ENCODE measurements around the gene C4BPB. TPM values are rescaled to one million over a fixed set of nuclear protein-coding genes. Genes with fewer than 3 reads are reported as not detected.
"Not testable (repeated sequence)": the region's sequence is repeated elsewhere in the genome, so short reads cannot be mapped to it uniquely, and the experiment has no call there.

C4BPB gene, protein sequence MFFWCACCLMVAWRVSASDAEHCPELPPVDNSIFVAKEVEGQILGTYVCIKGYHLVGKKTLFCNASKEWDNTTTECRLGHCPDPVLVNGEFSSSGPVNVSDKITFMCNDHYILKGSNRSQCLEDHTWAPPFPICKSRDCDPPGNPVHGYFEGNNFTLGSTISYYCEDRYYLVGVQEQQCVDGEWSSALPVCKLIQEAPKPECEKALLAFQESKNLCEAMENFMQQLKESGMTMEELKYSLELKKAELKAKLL
- 1.8 TPM for total RNA-seq

DNA sequence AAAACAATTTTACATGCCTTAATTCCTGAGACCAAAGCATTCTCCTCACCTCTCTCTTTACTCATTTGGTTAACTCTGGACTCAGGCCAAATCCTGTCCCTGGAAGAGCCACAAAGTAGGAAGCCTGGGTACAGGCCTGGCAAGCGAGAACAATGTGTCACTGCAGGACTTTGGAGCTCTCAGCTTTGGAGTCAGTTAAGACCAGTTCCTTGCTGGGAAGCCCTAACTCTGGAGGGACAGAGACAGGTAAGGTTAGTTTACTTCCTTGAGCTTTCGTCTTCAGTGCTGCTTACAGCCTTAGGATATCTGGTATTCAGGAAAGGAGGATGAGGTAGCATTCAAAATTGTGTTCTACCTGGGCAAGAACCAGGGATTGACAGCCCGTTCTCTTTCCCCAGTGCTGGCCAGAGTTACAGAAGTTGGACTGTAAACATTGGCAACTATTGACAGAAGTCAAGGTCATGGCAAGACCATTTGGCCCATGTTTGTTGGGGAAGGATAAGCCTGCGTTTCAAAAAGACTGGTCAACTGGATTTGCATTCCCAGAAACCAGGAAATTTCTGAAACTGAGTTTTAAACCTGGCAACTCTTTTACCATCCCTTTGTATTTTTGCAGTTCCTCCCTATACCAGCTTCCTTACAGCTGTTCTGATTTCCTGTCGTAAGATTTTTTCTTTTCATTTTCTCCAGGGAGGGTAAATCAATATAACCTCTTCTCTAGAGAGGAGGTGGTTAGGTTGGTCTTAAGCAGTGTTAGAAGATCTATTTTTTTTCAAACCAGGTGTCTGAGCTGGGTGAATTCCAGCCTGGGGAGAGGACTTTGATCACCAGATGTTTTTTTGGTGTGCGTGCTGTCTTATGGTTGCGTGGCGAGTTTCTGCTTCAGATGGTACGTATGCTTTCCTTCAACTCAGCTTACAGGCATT is at the start of gene C4BPB:
C4BPB (plus strand) TSS at position 160 of the 926 bp plus-strand sequence; CDS start at position 832, 672 bp downstream.
- intact Hi-C loops (cut with DNase I): no loop called here
- no peak for ATAC-seq

DNA sequence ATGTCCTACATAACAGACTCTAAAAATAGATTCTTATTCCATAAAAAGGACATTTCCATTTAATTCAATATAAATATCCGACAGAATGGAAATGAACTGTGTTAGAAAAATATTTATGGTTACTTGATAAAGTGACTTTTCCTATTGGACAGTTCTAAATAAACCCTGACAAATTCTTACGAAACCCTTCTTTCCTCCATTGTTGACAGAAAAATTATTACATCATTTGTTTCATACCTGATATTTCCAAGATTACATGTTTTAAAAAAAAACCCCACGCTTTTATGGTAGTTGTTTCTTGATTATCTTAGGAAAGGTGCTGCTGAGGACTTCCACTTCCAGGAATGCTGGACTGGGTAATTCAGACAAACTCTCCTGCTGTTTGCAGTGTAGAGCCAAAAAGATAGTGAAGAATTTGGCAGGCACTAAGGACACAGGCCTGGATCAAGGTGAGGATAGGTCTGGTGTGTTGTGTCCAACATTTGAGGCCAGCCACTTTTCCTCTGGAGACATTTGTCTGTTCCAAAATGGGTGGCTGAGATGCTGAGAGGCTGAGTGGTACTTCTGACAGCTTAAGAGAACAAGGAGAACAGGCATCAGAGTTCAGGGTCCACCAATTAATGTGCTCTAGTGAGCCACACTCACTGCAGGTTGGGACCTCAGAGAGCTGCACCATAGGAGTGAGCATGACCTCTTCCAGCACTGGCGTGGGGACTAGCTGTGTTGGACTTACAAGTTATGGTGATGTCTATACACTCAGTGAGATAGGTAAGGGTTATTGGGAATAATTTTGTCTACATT is 49.1 kb upstream of the C4BPB start:
- DNase-seq (ENCODE audit: low spot score) (no peak), ATAC-seq (no peak)
- intact Hi-C loops (cut with DNase I): no loop called here

More for the DNA sequence above, at the start of gene C4BPB:
- DNase-seq (ENCODE audit: low spot score): no peak

DNA sequence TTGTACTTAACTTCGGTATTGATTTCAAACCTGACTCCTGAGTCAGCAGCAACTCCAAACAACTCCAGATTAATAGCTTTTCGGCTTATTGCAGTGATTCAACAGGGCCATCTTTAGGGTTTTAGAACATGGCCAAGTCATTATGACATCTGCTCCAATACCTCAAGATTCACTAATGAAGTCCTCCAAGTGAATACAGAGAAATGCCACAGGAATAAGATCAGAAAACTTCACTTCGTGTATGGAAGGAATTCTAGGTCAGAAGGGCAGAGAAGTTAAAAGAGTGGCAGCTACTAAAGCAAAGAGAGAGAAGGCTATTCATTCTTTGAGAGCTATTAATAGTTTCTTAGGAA is 48.5 kb upstream of the C4BPB start:
- DNase-seq (ENCODE audit: low spot score) (no peak), ATAC-seq (no peak)
- intact Hi-C loops (cut with DNase I): no loop called here

DNA sequence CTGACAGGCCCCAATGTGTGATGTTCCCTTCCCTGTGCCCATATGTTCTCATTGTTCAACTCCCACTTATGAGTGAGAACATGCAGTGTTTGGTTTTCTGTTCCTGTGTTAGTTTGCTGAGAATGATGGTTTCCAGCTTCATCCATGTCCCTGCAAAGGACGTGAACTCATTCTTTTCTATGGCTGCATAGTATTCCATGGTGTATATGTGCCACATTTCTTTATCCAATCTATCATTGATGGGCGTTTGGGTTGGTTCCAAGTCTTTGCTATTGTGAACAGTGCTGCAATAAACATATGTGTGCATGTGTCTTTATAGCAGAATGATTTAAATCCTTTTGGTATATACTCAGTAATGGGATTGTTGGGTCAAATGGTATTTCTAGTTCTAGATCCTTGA is 47.3 kb upstream of the C4BPB start:
- ATAC-seq; intact Hi-C loops (cut with DNase I): not testable (repeated sequence)

DNA sequence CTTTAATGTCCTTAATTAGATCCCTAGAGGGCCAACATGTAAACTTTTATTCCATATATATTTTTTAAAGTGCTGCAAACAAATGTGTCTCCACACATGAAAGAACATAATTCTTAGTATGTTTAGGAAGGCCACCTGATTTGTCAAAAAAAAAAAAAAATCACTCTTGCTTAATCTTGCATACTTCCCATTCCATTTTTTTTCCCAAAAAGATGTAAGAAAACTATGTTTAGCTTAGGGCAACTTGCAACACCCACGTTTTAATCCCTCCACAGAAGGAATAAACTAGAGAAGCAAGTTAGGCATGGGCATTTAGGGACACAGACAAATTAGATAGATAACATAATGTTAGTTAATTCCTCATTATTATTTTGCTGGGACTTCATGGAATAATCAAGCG is 43.2 kb upstream of the C4BPB start:
- DNase-seq (ENCODE audit: low spot score) (no peak), ATAC-seq (no peak)
- intact Hi-C loops (cut with DNase I): no loop called here

More for the DNA sequence above, 47.3 kb upstream of the C4BPB start:
- DNase-seq (ENCODE audit: low spot score): not testable (repeated sequence)

DNA sequence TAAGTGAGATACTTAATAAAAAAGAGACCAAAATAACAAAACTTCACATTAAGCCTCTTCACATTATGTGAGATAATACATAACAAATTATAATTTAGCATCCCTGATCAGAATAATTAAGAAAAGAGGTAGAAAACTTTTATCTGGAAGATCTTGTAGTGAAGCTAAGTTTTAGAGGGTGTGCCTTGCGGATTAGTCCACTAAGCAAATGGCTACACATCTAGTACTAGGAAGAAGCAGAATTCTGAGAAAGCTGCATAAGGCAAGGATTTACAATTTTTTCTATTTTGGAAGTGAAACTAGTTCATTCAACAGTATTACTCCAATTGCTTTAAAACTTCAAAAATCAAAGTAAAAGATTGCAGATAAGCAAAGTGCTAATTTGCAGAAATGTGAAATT is 41.2 kb upstream of the C4BPB start:
- no peak for DNase-seq (ENCODE audit: low spot score)
- ATAC-seq: no peak
- intact Hi-C loops (cut with DNase I): no loop called here

DNA sequence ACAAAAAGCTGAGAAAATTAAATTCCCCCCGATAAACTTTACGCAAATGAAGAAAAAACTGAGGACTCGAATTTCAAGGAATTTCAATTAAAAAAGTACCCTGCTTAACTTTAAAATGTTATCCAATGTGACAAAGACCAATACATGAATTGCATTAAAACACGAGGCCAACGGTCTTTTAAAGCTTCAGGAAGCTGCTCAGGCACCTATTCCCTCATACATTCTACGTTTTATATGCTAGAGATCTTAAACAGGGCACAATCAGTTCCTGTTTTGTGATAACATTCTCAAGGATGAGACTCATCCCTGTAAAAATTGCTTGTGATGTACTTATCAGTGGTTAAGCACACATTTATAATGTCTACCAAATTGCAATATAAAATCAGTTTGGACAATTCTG is 40.6 kb upstream of the C4BPB start:
- DNase-seq (ENCODE audit: low spot score): no peak
- no peak for ATAC-seq
- intact Hi-C loops (cut with DNase I): no loop called here

DNA sequence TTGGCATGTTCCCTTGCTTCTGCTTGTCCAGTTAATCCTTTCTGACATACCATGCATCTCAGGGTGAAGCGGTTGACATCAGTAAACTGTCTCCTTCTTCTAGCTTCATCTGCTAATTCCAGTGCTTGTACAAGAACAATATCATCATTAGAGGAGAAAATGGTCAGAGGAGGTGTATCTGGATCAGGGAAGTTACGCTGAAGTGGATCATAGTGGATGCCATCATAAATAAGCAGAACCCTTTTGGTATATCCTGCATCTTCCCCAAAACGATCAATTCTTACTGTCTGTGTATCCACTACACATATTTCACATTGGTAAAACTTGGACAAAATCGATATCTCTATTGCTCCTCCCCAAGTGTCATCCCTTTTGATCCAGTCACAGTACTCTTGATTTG is 39.6 kb upstream of the C4BPB start:
- intact Hi-C loops (cut with DNase I): no loop called here
- DNase-seq (ENCODE audit: low spot score): no peak
- no peak for ATAC-seq

DNA sequence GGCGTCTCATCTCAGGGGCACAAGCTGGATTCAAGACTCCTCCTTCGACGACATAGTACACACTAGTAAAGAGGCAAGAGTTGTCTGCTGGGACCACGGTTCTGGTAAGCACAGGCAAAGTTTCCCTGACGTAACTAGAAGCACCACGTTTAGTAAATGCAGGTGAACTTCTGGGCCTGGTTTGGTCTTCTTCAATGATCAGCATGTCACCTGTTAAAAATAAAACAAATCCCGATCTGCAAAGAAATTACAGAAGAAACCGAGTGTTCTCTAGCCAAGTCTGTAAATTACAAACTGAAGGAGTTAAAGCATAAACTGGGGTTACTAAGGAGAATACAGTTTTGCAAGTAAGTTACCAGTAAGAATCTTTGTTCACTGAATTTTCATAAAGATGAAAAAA is 39.1 kb upstream of the C4BPB start:
- no peak for ATAC-seq
- intact Hi-C loops (cut with DNase I): no loop called here
- DNase-seq (ENCODE audit: low spot score): no peak

DNA sequence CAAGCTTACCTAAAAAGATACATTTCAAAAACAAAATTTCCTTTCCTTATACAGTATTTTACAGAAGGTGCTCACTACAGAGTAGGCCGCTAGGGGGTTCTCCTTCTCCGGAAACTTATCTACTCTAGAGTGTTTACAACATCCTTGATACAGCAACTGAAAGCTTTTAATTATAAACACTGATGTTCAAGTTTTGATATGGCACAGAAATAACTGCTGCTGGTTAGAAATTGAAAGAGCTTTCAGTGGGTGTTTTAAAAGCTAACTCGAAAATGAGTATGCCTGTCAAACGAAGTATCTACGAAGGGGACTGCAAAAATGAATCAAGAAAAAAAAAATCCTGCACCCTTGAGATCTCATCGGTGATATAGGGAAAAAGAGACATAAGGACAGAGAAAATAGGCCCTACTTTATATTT is 38.7 kb upstream of the C4BPB start:
- ATAC-seq (peak; percentile 54), DNase-seq (ENCODE audit: low spot score) (no peak)
- intact Hi-C loops (cut with DNase I): no loop called here

DNA sequence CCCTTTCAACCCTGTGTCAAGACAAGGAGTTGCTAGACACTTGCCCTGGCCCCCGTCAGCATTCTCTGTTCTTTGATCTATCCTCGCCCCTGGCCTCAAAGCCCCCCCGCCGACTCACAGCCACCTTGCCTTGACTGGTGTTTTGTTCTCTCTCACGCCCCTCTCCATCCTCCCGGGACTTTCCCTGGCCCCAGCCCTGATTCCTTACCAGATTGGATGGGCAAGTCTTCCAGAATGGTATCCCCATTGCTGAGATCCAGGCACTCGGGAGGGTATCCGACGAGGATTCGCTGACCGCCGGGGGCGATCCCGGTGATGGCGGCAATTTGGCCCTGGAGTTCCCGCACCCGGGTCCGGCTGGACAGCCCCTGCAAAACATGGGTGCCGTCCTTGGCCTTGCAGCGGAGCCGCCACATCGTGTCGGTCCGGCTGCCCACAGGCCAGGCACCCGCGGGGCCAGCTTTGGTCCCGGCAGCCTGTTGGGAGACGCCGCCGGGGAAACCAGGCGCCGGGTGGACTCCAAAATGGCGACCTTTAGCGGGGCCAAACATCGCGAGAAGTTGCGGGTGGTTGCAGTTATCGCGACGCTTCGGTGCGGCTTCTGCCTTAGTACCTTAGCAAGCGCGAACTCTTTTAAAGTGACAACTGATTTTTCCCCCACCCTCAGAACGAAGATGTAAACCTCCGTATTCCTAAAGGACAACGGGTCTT is 38.0 kb upstream of the C4BPB start:
- intact Hi-C loops (cut with DNase I): no loop called here
- DNase-seq (ENCODE audit: low spot score) (peak; percentile 97), ATAC-seq (peak; percentile 84)

DNA sequence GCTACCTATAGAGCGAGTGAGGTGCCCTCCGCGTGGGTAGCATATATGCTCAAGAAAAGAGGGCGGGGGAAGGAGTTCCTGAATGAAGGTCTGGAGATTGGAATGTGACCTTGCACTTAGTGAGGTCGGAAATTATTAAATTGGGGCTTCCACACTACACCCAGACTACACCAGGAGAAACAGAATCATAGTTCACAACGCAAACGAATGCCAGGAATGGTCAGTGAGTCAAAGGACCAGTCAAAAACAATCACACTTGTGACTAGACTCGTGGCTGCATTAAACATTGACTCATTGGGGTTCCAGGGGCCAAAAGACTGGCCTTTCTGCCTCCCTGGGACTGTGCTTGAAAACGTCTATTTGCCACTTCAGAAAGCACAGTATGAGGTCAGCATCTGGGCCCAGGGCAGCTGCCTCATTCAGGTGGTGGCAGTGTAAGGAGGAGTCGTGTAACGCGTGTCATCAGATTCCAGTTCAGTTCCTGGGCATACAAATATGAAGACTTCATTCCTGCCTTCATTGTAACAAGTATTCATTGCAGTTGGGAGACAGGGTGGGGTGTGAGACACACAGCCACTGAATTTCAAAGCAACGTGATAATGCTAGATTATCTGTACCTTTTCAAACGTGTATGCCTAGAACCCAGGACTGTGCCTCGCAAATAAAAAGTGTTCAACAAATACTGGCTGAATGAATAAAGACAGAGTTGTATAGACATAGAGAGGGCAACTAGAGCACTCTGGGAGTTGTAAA is 37.3 kb upstream of the C4BPB start, which contains the start of gene YOD1:
YOD1 (minus strand) TSS at position 18 of the 753 bp plus-strand sequence. CDS start 178 bp downstream, outside the sequence.
- intact Hi-C loops (cut with DNase I): no loop called here
- ATAC-seq (no peak), DNase-seq (ENCODE audit: low spot score) (no peak)

DNA sequence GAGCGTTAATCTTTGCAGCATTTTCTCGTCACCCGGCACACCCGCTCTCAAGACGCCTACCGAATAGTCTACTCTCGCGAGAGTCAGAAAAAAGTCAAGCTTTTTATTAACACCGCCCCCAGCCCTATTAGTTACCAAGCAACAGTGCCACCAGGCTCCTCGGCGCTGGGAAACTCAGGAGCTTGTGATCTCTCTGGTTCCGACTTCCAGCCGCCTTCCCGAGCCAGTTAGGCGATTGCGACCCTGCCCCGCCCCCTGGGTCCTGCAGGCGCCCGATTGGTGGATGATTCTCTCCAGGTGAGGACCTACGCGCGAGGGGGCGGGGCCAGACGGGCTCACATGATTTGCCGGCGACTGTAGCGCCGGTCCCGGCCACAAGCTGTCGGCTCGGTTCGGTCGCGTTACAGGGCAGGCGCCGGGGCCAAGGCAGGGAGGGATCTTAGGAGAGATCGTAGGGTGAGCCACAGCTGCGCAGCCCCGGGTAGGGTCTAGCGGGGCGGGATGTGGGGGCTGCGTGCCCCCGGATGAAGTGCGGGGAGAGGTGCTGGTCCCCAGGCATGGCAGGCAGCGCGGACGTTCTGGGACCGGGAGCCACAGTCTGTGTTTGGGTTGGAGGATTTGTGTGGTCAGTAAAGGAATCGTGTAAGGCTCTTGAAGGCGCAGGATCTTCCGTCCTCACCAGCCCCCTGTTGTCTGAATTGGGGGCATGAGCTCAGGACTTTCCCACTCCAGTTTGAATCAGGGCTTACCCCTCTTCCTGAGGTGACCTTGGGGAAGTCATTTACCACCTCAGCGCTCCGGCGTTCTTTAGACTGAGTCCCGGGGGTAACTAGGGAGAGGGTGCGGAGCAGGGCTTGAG is 35.5 kb upstream of the C4BPB start, which contains the start of gene PFKFB2:
PFKFB2 (plus strand) TSS at position 365 of the 859 bp plus-strand sequence. CDS start 1,443 bp downstream, outside the sequence.
- ATAC-seq (peak; percentile 95), DNase-seq (ENCODE audit: low spot score) (peak; percentile 97)
- intact Hi-C loops (cut with DNase I): no loop called here

DNA sequence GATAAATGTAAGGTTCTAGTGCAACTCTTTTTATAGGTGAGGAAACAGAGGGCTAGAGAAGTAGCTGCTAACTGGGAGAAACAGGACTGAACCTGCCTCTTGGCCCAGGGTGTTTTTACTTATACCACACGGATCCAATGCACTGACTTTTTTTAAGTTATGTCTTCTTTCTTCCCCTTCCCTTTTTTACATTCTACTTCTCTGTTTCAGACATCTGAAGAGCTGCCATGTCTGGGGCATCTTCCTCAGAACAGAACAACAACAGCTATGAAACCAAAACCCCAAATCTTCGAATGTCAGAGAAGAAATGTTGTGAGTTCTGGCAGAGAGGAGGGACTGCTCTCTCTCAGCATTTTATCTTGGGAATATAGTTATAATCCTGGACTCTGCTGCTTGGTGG is 34.2 kb upstream of the C4BPB start:
- intact Hi-C loops (cut with DNase I): no loop called here
- DNase-seq (ENCODE audit: low spot score) (no peak), ATAC-seq (no peak)

DNA sequence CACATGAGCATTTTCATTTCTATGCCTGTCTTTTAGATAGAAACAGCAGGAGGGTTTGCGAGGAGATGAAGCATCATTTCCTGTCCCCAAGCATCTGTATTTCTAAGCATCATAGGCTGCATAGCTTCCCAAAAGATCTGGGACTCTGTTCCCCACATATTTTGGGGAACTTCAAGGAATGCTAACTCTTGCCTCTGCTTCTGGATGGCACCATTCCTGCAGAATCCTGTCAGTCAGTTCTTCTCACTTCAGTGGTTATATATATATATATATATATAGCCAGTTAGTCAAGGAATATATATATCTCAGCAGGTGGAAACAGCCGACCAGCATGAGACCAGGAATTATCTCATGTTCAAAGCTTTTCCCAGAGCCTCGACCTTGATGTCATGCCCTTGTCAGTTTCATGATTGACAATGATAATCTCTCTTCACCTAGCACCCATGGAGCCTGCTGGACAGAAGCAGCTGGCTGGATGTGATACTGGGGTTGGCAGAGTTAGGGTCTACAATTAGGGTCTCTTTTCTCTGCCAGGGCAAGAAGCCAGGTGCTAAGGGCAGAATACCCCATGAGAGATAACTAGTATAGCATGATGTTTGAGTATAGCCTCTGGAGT is 33.2 kb upstream of the C4BPB start:
- no peak for DNase-seq (ENCODE audit: low spot score)
- no peak for ATAC-seq
- intact Hi-C loops (cut with DNase I): no loop called here

DNA sequence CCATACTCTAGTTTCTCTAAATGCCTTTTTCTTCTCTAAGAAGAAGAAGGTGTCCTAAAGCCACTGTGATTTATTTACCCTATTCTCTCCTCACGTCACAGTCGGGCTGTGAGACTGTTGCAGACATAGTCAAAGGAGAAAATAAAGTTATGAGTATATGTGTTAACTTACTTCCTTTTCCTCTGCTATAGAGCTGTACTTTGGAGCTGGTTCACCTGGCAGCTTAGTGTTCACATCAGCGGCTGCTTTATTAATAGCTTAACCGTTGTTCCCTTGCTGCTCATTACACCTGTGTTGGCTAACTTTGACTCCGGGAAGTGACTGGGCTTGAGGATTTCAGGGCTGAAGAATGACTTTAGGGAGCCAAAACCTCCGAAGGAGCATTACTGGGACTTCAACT is 32.0 kb upstream of the C4BPB start:
- no peak for ATAC-seq
- DNase-seq (ENCODE audit: low spot score): no peak
- intact Hi-C loops (cut with DNase I): no loop called here

DNA sequence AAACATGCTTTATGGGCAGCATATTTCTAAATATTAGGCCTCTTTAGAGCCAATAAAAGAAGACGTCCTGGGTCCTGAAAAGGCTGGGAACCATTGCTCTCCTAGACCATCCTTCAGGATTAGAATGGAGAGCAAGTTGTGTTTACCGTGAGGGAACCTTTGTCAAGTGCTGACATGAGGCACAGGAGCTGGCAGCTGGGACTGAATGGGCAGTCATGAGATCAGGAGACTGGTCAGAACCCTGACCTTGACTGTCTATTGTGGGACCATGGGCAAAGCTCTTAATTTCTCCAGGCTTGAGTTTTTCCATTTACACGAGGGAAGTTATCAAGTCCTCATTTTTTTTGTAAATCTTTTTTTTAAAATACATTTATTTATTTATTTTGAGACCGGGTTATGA is 30.4 kb upstream of the C4BPB start:
- intact Hi-C loops (cut with DNase I): no loop called here
- DNase-seq (ENCODE audit: low spot score) (no peak), ATAC-seq (no peak)
